HCT116 (cell line): Measurements from ENCODE around the gene MXI1. TPM values are rescaled to one million over a fixed set of nuclear protein-coding genes. Genes with fewer than 3 reads are reported as not detected.

Source experiments
- ATAC-seq: fragments of 200-7000 bp; cut with Tn5 transposase; 2 replicates; pipeline ENCODE4 v1.9.1; 2020; ENCODE audit warnings: mild to moderate bottlenecking, moderate library complexity
- BruUV-seq: library from RNA; stranded (reverse); fragments of 400-500 nt; replicated peaks from 2 replicates; lab custom pipeline; 2021; lab: Mats Ljungman, UMichigan
- CTCF ChIA-PET: fragments of 300-600 bp; sonication (Branson Sonifier 250); formaldehyde crosslinking; loops from one replicate; lab custom pipeline; 2021; ENCODE audit warnings: antibody characterized with exemption; lab: Charles Lee
- POLR2A ChIA-PET: fragments of 300-600, 350-600 bp; sonication (Branson Sonifier 250); formaldehyde crosslinking; loops from one replicate; lab custom pipeline; 2021; ENCODE audit warnings: antibody characterized with exemption; lab: Charles Lee
- RAD21 ChIA-PET, 2 experiments: fragments of 300-600 bp; sonication (Branson Sonifier 250); formaldehyde crosslinking; loops; one replicate each; lab custom pipeline; 2023; ENCODE audit warnings: low total read pairs in 2 of 2; ENCODE audit not compliant: uncharacterized antibody in 2 of 2, unreplicated experiment in 2 of 2, low non-redundant PET in 1 of 2; lab: Charles Lee
- DNase-seq: peaks from one replicate; pipeline ENCODE4 v3.0.0-alpha.2; 2010; ENCODE audit warnings: low read depth, low spot score
- H2AFZ ChIP-seq: fragments of 200-600 bp; shearing (Covaris generic), sonication (generic); 2 replicates; pipeline ENCODE4 v1.6.1; 2017; ENCODE audit warnings: low read depth, mixed run types, mixed read lengths, antibody characterized with exemption, low read length; ENCODE audit not compliant: poor library complexity, severe bottlenecking
- H3K27ac ChIP-seq: 2 replicates; pipeline ENCODE4 v1.5.1; 2012; ENCODE audit warnings: low read depth, low read length
- H3K27me3 ChIP-seq: fragments of 200-600 bp; sonication (generic); 2 replicates; pipeline ENCODE4 v1.6.1; 2016; ENCODE audit warnings: mixed run types, low read length, mixed read lengths; ENCODE audit not compliant: insufficient read depth
- H3K36me3 ChIP-seq, 2 experiments: fragments of 200-500 bp in 1 of 2; fragments of 200-600 bp in 1 of 2; sonication (Bioruptor generic) in 1 of 2; sonication (generic) in 1 of 2; 2 replicates each; pipeline versions ENCODE4 v1.5.1 to v1.6.1; 2014 to 2016; ENCODE audit warnings: low read length in 2 of 2, inconsistent platforms in 1 of 2, mixed read lengths in 1 of 2, mixed run types in 1 of 2; ENCODE audit not compliant: insufficient read depth in 2 of 2, control insufficient read depth in 1 of 2
- H3K4me1 ChIP-seq, 2 experiments: fragments of 200-600 bp in 1 of 2; sonication (generic) in 1 of 2; 2 replicates each; pipeline versions ENCODE4 v1.5.1 to v1.6.1; 2012 to 2017; ENCODE audit warnings: low read length in 2 of 2, inconsistent platforms in 1 of 2, mild to moderate bottlenecking in 1 of 2, mixed read lengths in 1 of 2, mixed run types in 1 of 2, moderate library complexity in 1 of 2; ENCODE audit not compliant: insufficient read depth in 2 of 2, control insufficient read depth in 1 of 2
- H3K4me2 ChIP-seq: fragments of 200-600 bp; sonication (generic); 2 replicates; pipeline ENCODE4 v1.6.1; 2017; ENCODE audit warnings: mixed run types, low read length, mixed read lengths
- H3K4me3 ChIP-seq, 2 experiments: fragments of 200-600 bp in 1 of 2; sonication (generic) in 1 of 2; replicated peaks in 1 of 2; 2 replicates each; pipeline ENCODE4 v1.5.1; 2011 to 2016; ENCODE audit warnings: low read length in 2 of 2, control low read depth in 1 of 2, low read depth in 1 of 2, mild to moderate bottlenecking in 1 of 2, mixed read lengths in 1 of 2, mixed run types in 1 of 2
- H3K79me2 ChIP-seq: fragments of 200-600 bp; sonication (generic); 2 replicates; pipeline ENCODE4 v1.6.1; 2017; ENCODE audit warnings: mild to moderate bottlenecking, mixed run types, low read length, moderate library complexity, mixed read lengths; ENCODE audit not compliant: insufficient read depth
- H3K9ac ChIP-seq: fragments of 200-600 bp; sonication (generic); 2 replicates; pipeline ENCODE4 v1.6.1; 2016; ENCODE audit warnings: low read length, mixed read lengths
- H3K9me2 ChIP-seq: fragments of 200-600 bp; sonication (generic), shearing (Covaris generic); 2 replicates; pipeline ENCODE4 v1.6.1; 2017; ENCODE audit warnings: mixed run types, mild to moderate bottlenecking, moderate library complexity; ENCODE audit not compliant: insufficient read depth
- H3K9me3 ChIP-seq, 2 experiments: fragments of 200-500 bp in 1 of 2; fragments of 200-600 bp in 1 of 2; sonication (Bioruptor generic) in 1 of 2; sonication (generic) in 1 of 2; 2 replicates each; pipeline ENCODE4 v1.6.1; 2014 to 2017; ENCODE audit warnings: low read length in 2 of 2, mixed read lengths in 2 of 2, inconsistent platforms in 1 of 2, low read depth in 1 of 2, mild to moderate bottlenecking in 1 of 2, mixed run types in 1 of 2, moderate library complexity in 1 of 2; ENCODE audit not compliant: control insufficient read depth in 1 of 2, insufficient read depth in 1 of 2
- H4K20me1 ChIP-seq: fragments of 200-600 bp; sonication (generic), shearing (Covaris generic); 2 replicates; pipeline ENCODE4 v1.6.1; 2017; ENCODE audit warnings: mixed run types, mild to moderate bottlenecking, moderate library complexity; ENCODE audit not compliant: insufficient read depth
- CBX3 ChIP-seq: IDR thresholded peaks from 2 replicates; pipeline ENCODE4 v1.6.1; 2012; ENCODE audit warnings: low read depth
- CEBPB ChIP-seq: IDR thresholded peaks from 2 replicates; pipeline ENCODE4 v1.6.1; 2012; ENCODE audit warnings: low read depth
- ELF1 ChIP-seq: IDR thresholded peaks from 2 replicates; pipeline ENCODE4 v1.6.1; 2012; ENCODE audit warnings: low read depth, borderline replicate concordance
- EZH2 ChIP-seq: fragments of 200-600 bp; sonication (generic); IDR thresholded peaks from 2 replicates; pipeline ENCODE4 v1.6.1; 2017; ENCODE audit warnings: antibody characterized with exemption, mixed run types
- POLR2A ChIP-seq: IDR thresholded peaks from 2 replicates; pipeline ENCODE4 v1.7.0; 2011; ENCODE audit warnings: borderline replicate concordance; ENCODE audit not compliant: insufficient read depth, insufficient read length; ENCODE audit errors: extremely low read depth
- POLR2AphosphoS5 ChIP-seq: IDR thresholded peaks from 2 replicates; pipeline ENCODE4 v1.6.1; 2011; ENCODE audit warnings: mild to moderate bottlenecking, low read depth, low read length, moderate library complexity
- RAD21 ChIP-seq: IDR thresholded peaks from 2 replicates; pipeline ENCODE4 v1.6.1; 2012; ENCODE audit warnings: low read depth, mild to moderate bottlenecking
- SIN3A ChIP-seq: IDR thresholded peaks from 2 replicates; pipeline ENCODE4 v1.6.1; 2012; ENCODE audit warnings: low read depth
- SP1 ChIP-seq: IDR thresholded peaks from 2 replicates; pipeline ENCODE4 v1.6.1; 2012; ENCODE audit warnings: low read depth
- YY1 ChIP-seq: IDR thresholded peaks from 2 replicates; pipeline ENCODE4 v1.6.1; 2011; ENCODE audit warnings: low read length, low read depth, moderate library complexity, mild to moderate bottlenecking; ENCODE audit not compliant: insufficient replicate concordance; ENCODE audit errors: extremely low read depth
- ZFX ChIP-seq: fragments of 450-650 bp; IDR thresholded peaks from 2 replicates; pipeline ENCODE4 v1.6.1; 2017
- intact Hi-C: fragments of 100-400 bp; cut with micrococcal nuclease; formaldehyde crosslinking; loops from 2 replicates; pipeline ENCODE4 v1.10.0; 2022
- total RNA-seq: library from RNA; stranded (reverse); gene quantifications from one replicate; pipeline ENCODE4 v1.2.1, GENCODE V29; 2021; ENCODE audit not compliant: unreplicated experiment
- TF ChIP-seq, protein P1 (sequence below): IDR thresholded peaks from 2 replicates; pipeline ENCODE4 v1.6.1; 2012
- TF ChIP-seq, protein P2 (sequence below): IDR thresholded peaks from 2 replicates; pipeline ENCODE4 v1.6.1; 2012
- TF ChIP-seq, protein P3 (sequence below): IDR thresholded peaks from 2 replicates; pipeline ENCODE4 v1.6.1; 2011; ENCODE audit warnings: mild to moderate bottlenecking, low read length, moderate library complexity; ENCODE audit not compliant: insufficient replicate concordance; ENCODE audit errors: extremely low read depth
- TF ChIP-seq, protein P4 (sequence below): IDR thresholded peaks from 2 replicates; pipeline ENCODE4 v1.6.1; 2012; ENCODE audit warnings: low read depth

MXI1 gene
- total RNA-seq, 1 experiment from 2014 or later = 57.0 TPM

DNA sequence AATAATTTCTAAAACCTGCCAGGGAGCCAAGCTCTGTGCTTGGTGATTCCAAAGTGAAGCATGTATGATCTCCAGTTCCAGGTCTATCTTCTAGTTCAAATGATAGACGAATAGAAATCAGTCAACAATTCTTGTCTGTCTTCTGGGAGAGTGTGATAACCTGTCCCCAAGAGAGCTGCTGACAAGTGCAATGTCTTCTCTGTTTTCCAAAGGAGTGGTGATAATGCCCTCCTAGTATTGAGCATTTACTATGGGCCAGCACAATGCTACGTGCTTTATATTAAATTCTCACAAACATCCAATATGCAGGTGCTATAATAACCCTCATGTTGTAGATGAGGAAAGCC, 10.2 kb downstream of the MXI1 start:
- H3K9me3 ChIP-seq = no peaks in the 10 kb centered on the region
- H3K9me2 ChIP-seq = no peaks in the 10 kb centered on the region
- no peak for DNase-seq
- TF ChIP-seq, protein P1, sequence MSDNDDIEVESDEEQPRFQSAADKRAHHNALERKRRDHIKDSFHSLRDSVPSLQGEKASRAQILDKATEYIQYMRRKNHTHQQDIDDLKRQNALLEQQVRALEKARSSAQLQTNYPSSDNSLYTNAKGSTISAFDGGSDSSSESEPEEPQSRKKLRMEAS = no peak
- TF ChIP-seq YY1 = no peak
- TF ChIP-seq, protein P2, sequence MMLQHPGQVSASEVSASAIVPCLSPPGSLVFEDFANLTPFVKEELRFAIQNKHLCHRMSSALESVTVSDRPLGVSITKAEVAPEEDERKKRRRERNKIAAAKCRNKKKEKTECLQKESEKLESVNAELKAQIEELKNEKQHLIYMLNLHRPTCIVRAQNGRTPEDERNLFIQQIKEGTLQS = no peak
- H4K20me1 ChIP-seq = no peaks in the 10 kb centered on the region
- no peak overlapping the region for H3K4me3 ChIP-seq
- H3K4me1 ChIP-seq = peaks cover 14 to 23% of the 10 kb centered on the region in 2 experiments
- ChIA-PET POLR2A (interaction anchor here (1.2 kb wide), 1 partner anchor 9 kb away, joined by 3 read pairs; no protein-coding TSS in a partner anchor), RAD21 (no interaction called here), CTCF (interaction anchor here (1.2 kb wide), 1 partner anchor 11 kb away, joined by 5 read pairs; no protein-coding TSS in a partner anchor)
- H3K36me3 ChIP-seq = no peaks in the 10 kb centered on the region
- intact Hi-C loops = no loop called here
- no peak overlapping the region for H3K27ac ChIP-seq
- H3K27me3 ChIP-seq = no peaks in the 10 kb centered on the region
- no peak for ATAC-seq
- H3K4me2 ChIP-seq = no peak overlapping the region
- BruUV-seq = no TSS peak
- H2AFZ ChIP-seq = no peak overlapping the region
- H3K9ac ChIP-seq = no peak overlapping the region
- no peaks in the 10 kb centered on the region for H3K79me2 ChIP-seq

DNA sequence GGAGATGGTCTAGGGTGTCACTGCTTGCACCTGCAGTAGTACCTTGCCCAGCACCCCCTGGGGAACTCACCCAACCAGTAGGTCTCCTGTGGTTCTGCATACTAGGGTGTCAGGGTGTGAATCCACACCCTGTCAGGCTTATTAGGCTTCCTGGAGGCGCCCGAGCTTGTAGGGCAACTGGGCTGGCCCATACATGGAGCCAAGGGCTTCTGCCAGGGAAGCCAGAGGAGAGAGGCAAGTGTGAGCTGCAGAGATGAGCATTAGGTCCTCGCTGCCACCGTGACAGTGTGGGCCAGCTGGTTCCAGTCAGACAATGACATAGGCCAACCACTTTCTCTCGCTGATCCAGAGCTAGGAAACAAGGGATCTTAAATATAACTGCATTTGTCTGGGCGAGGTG, 11.2 kb downstream of the MXI1 start:
- no peaks in the 10 kb centered on the region for H3K9me2 ChIP-seq
- ChIA-PET CTCF (interaction anchor here (4.1 kb wide), 1 partner anchor 9 kb away, joined by 55 read pairs; the partner anchor contains the start of gene MXI1), POLR2A (interaction anchor here (0.8 to 1.2 kb wide), 2 partner anchors 8 to 9 kb away, joined by 3 to 6 read pairs; no protein-coding TSS in a partner anchor), RAD21 (interaction anchor here in 1 of 2 experiments (0.8 kb wide), 1 partner anchor 8 kb away, joined by 3 read pairs; no protein-coding TSS in a partner anchor)
- intact Hi-C loops = no loop called here
- H3K9me3 ChIP-seq = no peaks in the 10 kb centered on the region
- peaks cover 14 to 26% of the 10 kb centered on the region in 2 experiments for H3K4me1 ChIP-seq
- H3K4me2 ChIP-seq = no peak overlapping the region
- H3K9ac ChIP-seq = no peak overlapping the region
- DNase-seq = no peak
- no peak overlapping the region for H2AFZ ChIP-seq
- H3K27me3 ChIP-seq = no peaks in the 10 kb centered on the region
- no peaks in the 10 kb centered on the region for H3K36me3 ChIP-seq
- no peak for ATAC-seq
- BruUV-seq = no TSS peak
- no peak overlapping the region for H3K27ac ChIP-seq
- no peaks in the 10 kb centered on the region for H4K20me1 ChIP-seq
- H3K4me3 ChIP-seq = no peak overlapping the region
- H3K79me2 ChIP-seq = no peaks in the 10 kb centered on the region
- TF ChIP-seq, protein P3, sequence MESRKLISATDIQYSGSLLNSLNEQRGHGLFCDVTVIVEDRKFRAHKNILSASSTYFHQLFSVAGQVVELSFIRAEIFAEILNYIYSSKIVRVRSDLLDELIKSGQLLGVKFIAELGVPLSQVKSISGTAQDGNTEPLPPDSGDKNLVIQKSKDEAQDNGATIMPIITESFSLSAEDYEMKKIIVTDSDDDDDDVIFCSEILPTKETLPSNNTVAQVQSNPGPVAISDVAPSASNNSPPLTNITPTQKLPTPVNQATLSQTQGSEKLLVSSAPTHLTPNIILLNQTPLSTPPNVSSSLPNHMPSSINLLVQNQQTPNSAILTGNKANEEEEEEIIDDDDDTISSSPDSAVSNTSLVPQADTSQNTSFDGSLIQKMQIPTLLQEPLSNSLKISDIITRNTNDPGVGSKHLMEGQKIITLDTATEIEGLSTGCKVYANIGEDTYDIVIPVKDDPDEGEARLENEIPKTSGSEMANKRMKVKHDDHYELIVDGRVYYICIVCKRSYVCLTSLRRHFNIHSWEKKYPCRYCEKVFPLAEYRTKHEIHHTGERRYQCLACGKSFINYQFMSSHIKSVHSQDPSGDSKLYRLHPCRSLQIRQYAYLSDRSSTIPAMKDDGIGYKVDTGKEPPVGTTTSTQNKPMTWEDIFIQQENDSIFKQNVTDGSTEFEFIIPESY = no peak
- no peak for TF ChIP-seq POLR2AphosphoS5
- TF ChIP-seq, protein P4, sequence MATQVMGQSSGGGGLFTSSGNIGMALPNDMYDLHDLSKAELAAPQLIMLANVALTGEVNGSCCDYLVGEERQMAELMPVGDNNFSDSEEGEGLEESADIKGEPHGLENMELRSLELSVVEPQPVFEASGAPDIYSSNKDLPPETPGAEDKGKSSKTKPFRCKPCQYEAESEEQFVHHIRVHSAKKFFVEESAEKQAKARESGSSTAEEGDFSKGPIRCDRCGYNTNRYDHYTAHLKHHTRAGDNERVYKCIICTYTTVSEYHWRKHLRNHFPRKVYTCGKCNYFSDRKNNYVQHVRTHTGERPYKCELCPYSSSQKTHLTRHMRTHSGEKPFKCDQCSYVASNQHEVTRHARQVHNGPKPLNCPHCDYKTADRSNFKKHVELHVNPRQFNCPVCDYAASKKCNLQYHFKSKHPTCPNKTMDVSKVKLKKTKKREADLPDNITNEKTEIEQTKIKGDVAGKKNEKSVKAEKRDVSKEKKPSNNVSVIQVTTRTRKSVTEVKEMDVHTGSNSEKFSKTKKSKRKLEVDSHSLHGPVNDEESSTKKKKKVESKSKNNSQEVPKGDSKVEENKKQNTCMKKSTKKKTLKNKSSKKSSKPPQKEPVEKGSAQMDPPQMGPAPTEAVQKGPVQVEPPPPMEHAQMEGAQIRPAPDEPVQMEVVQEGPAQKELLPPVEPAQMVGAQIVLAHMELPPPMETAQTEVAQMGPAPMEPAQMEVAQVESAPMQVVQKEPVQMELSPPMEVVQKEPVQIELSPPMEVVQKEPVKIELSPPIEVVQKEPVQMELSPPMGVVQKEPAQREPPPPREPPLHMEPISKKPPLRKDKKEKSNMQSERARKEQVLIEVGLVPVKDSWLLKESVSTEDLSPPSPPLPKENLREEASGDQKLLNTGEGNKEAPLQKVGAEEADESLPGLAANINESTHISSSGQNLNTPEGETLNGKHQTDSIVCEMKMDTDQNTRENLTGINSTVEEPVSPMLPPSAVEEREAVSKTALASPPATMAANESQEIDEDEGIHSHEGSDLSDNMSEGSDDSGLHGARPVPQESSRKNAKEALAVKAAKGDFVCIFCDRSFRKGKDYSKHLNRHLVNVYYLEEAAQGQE = no peak
- TF ChIP-seq ELF1 = no peak
- TF ChIP-seq ZFX = no peak
- no peak for TF ChIP-seq SIN3A
- no peak for TF ChIP-seq SP1
- no peak for TF ChIP-seq EZH2
- TF ChIP-seq YY1 = no peak
- TF ChIP-seq CBX3 = no peak
- no peak for TF ChIP-seq POLR2A
- TF ChIP-seq CEBPB = no peak
- TF ChIP-seq RAD21 = no peak
